HG02840 (cell line): ENCODE results near the gene IFT43.

Experiments
- ATAC-seq: cut with Tn5 transposase; IDR thresholded peaks from one replicate; pipeline ENCODE4 v1.9.1; 2021; ENCODE audit warnings: mild to moderate bottlenecking, moderate library complexity, moderate number of reproducible peaks; ENCODE audit not compliant: unreplicated experiment, low FRiP score

The IFT43 gene

GRCh38 chr14:76101391-76102379 lies 116.1 kb downstream of the IFT43 start:
- ATAC-seq = no peak

GRCh38 chr14:76104802-76105355 lies 119.3 kb downstream of the IFT43 start:
- ATAC-seq = no peak

GRCh38 chr14:76106188-76106587 lies 120.6 kb downstream of the IFT43 start:
- ATAC-seq = no peak

GRCh38 chr14:76109087-76109880 lies 123.7 kb downstream of the IFT43 start:
- no peak for ATAC-seq

- ATAC-seq = no peak
These were observed 127.5 kb downstream of the IFT43 start for GRCh38 chr14:76112889-76113624.

GRCh38 chr14:76113691-76114090 lies 128.1 kb downstream of the IFT43 start:
- ATAC-seq = no peak

GRCh38 chr14:76115010-76115422 lies 129.5 kb downstream of the IFT43 start:
- no peak for ATAC-seq

GRCh38 chr14:76117789-76118484 lies 132.4 kb downstream of the IFT43 start:
- no peak for ATAC-seq

- no peak for ATAC-seq
These were observed 133.0 kb downstream of the IFT43 start for GRCh38 chr14:76118594-76118993.

- no peak for ATAC-seq
These were observed 135.7 kb downstream of the IFT43 start for GRCh38 chr14:76121089-76121748.

GRCh38 chr14:76123426-76124225 lies 138.1 kb downstream of the IFT43 start:
- no peak for ATAC-seq

GRCh38 chr14:76125511-76125910 lies 139.9 kb downstream of the IFT43 start:
- no peak for ATAC-seq

- ATAC-seq = no peak
These were observed 140.5 kb downstream of the IFT43 start for GRCh38 chr14:76126076-76126475.

GRCh38 chr14:76129851-76130576 lies 144.5 kb downstream of the IFT43 start:
- ATAC-seq = no peak

GRCh38 chr14:76131071-76131965 lies 145.8 kb downstream of the IFT43 start:
- ATAC-seq = no peak

GRCh38 chr14:76133103-76133502 lies 147.5 kb downstream of the IFT43 start:
- no peak for ATAC-seq
